Duodenal mucosa (tissue), 2 donors: ENCODE results near the gene TMEM126A.
"Not testable (repeated sequence)": the region's sequence is repeated elsewhere in the genome, so short reads cannot be mapped to it uniquely, and the experiment has no call there.

ENCODE experiments used
- H3K27ac ChIP-seq: one replicate; pipeline ENCODE4 v1.7.0; 2013; ENCODE audit warnings: low read depth, low read length
- H3K27me3 ChIP-seq, 2 donors: one replicate each; pipeline ENCODE4 v1.7.0; 2013; ENCODE audit warnings: low read length in 2 of 2, control low read depth in 1 of 2; ENCODE audit not compliant: insufficient read depth in 2 of 2, control insufficient read depth in 1 of 2
- H3K36me3 ChIP-seq, 2 donors: one replicate each; pipeline ENCODE4 v1.7.0; 2013; ENCODE audit warnings: low read length in 2 of 2, control low read depth in 1 of 2; ENCODE audit not compliant: insufficient read depth in 2 of 2, control insufficient read depth in 1 of 2
- H3K4me1 ChIP-seq, 2 donors: one replicate each; pipeline ENCODE4 v1.7.0; 2013; ENCODE audit warnings: low read length in 2 of 2, control low read depth in 1 of 2; ENCODE audit not compliant: insufficient read depth in 2 of 2, control insufficient read depth in 1 of 2
- H3K4me3 ChIP-seq, 2 donors: one replicate each; pipeline ENCODE4 v1.7.0; 2013; ENCODE audit warnings: low read length in 2 of 2, low read depth in 1 of 2
- H3K9ac ChIP-seq, 2 donors: one replicate each; pipeline ENCODE4 v1.7.0; 2013; ENCODE audit warnings: low read length in 2 of 2, low read depth in 1 of 2
- H3K9me3 ChIP-seq, 2 donors: one replicate each; pipeline ENCODE4 v1.7.0; 2013; ENCODE audit warnings: low read length in 2 of 2, control low read depth in 1 of 2; ENCODE audit not compliant: control insufficient read depth in 1 of 2

The TMEM126A gene

DNA sequence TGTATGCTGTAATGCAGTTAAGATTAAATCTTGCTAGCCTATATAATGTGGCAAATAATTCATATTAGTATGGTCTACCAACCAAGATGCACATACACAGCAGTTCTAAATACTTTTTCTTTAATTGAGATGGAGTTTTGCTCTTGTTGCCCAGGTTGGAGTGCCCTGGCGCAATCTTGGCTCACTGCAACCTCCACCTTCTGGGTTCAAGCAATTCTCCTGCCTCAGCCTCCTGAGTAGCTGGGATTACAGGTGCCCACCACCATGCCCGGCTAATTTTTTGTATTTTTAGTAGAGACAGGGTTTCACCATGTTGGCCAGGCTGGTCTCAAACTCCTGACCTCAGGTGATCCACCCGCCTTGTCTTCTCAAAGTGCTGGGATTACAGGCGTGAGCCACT lies 6.6 kb downstream of the TMEM126A start:
- H3K36me3 ChIP-seq = peaks cover 20 to 53% of the 10 kb centered on the region in 2 donors
- H3K9ac ChIP-seq, H3K27me3 ChIP-seq, H3K9me3 ChIP-seq, H3K4me3 ChIP-seq, H3K27ac ChIP-seq: not testable (repeated sequence)
- H3K4me1 ChIP-seq = peaks cover 8 to 21% of the 10 kb centered on the region in 2 donors

DNA sequence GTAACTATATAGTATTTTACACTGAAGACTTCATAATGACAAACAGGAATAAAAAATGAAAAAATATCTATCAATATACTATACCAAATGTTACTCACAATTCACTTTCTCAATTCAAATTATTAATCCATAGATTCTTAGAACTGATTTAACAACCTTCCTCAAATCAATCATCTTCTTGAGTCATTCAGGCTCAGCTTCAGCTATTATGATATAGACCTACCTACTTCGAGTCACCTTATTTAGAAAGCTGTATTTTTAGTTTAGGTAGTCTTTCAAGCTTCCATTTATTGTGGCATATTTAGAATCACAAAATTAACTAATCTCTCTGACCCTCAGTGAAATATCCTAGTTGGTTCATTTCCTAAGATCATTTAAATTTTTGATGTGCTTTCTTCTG lies 9.0 kb downstream of the TMEM126A start:
- no peak overlapping the region for H3K27ac ChIP-seq
- no peaks in the 10 kb centered on the region for H3K9me3 ChIP-seq
- H3K9ac ChIP-seq = no peak overlapping the region
- peaks cover 26 to 56% of the 10 kb centered on the region in 2 donors for H3K36me3 ChIP-seq
- no peak overlapping the region for H3K4me3 ChIP-seq
- H3K27me3 ChIP-seq = no peaks in the 10 kb centered on the region
- H3K4me1 ChIP-seq = peaks cover 15 to 36% of the 10 kb centered on the region in 2 donors

DNA sequence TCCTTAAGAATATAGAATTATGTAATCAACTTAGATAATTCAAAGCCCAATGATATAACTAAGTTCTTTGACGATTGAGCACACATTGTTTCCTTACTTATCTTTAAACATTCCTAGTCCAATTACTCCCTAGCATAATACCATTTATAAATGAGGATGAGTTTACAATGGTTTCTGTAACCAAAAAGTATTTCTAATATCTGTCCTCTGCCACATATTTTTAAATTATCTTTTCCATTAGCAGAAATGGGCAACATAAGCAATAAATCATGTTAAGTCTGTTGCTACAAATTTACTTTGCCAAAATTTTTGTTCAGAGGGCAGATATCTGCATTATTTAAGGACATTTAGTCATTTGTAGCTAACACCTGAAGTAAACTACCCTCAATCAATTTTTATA lies 10.4 kb downstream of the TMEM126A start:
- Histone ChIP-seq H3K4me1 (peaks cover 28 to 42% of the 10 kb centered on the region in 2 donors), H3K27me3 (no peaks in the 10 kb centered on the region), H3K9me3 (no peaks in the 10 kb centered on the region), H3K27ac (no peak overlapping the region), H3K36me3 (peaks cover 26 to 55% of the 10 kb centered on the region in 2 donors), H3K9ac (no peak overlapping the region), H3K4me3 (no peak overlapping the region)

DNA sequence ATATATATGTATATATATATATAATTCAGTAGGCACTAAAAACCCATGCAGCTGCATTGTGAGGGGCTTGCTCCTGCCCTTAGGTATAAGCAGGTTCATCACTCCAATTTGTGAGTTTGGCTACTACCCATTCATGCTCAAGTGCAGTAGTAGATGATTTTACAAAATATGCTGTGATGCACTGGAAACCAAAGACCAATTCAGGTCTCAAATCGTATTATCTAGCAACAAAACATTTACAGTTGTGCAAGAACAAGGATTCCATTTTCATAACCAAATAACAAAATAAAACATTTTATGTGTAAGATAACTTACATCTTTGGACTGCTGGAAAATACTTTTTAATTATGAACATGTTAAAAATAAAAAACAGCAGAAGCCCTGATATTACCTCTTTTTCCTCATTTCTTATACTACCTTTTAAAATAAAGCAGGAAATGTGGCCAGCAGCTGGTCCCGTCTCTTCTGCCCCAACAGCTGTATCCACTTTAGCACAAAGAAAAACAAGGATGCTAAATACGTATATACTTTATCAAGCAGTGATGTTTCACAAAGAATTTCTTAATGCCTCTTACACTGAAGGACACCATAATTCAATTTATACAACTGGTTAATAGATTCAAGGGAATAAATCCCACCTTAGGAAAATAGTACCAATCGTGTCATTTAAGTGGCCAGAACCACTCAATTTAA lies 14.4 kb downstream of the TMEM126A start:
- no peaks in the 10 kb centered on the region for H3K9me3 ChIP-seq
- H3K36me3 ChIP-seq = peaks cover 19 to 26% of the 10 kb centered on the region in 2 donors
- no peak overlapping the region for H3K27ac ChIP-seq
- peaks cover 33 to 44% of the 10 kb centered on the region in 2 donors for H3K4me1 ChIP-seq
- peak overlapping the region in 1 of 2 donors; percentile 88 for H3K9ac ChIP-seq
- no peaks in the 10 kb centered on the region for H3K27me3 ChIP-seq
- H3K4me3 ChIP-seq = peak overlapping the region; percentile 71 to 96

DNA sequence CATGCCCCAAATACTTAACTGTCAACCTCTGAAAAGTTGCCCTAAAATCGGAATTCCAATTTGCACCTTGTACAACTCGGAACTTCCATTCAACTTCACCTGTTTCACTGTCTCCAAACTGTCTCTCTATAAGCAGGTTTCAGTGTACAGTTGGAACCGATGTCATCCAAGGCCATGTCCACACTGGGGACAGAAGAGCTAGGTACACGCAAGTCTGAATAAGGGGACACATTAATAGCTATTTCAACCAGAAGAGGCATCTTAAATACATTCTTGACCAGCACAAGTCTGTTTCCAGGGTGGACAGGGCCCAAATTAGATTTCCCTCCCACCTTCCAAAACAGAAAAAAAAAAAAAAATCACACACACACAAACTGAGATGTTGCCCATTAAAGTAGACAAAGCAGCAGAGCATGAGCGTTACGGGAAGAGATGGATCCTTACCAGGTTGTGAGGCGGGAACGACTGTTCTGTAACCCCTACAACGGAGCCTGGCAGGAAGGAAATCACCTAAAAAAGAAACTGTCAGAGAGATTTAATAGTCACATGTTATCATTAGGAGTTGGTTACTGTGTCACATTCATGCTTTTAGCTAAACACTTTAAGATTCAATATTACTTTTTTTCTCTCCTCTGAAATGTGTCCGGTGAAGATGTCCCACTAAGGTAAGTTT lies 15.4 kb downstream of the TMEM126A start:
- H3K4me3 ChIP-seq = peak overlapping the region; percentile 86 to 96
- H3K4me1 ChIP-seq = peaks cover 33 to 44% of the 10 kb centered on the region in 2 donors
- H3K27ac ChIP-seq = no peak overlapping the region
- no peaks in the 10 kb centered on the region for H3K27me3 ChIP-seq
- no peaks in the 10 kb centered on the region for H3K9me3 ChIP-seq
- H3K9ac ChIP-seq = peak overlapping the region; percentile 88 to 96
- H3K36me3 ChIP-seq = peaks cover 15 to 16% of the 10 kb centered on the region in 2 donors

DNA sequence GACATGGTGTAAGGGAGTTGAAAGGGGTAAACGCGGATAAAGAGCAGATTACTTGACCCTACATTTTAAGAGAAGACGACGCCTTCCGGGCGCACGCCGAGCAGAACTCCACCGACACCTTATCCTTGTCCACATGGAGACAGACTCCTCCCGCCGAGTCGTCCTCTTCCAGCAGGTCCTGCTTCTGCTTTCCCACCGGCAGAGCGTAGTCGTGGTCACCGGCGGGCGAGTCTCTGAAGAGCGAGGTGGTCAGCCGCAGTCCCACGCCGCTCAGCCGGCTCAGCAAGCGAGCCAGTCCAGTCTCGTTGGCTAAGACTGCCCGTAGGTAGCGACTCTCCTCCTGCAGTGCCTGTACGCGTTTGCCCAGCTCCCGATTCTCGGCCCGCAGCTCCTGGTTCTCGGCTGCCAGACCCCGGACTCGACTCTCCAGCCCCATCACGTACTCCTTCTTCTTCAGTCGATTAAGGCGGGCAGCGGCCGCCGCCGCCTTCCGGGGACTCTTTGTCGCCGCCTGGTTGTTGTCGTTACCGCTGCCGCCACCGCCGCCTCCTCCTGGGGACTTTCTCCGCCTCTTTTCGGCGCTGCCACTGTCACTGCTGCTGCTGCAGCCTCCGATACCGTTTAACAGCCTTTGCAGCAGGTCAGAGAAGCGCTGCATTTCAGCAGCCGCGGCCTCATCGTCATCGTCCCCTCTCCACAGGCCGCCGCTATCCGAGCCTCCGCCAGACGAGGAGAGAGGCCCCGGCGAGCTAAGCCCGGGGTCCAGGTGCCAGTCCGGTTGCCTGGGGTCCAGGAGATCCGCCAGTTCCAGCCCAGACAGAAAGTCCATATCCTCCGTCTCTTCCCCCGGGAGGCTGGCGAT lies 16.2 kb downstream of the TMEM126A start:
- no peaks in the 10 kb centered on the region for H3K9me3 ChIP-seq
- no peaks in the 10 kb centered on the region for H3K27me3 ChIP-seq
- peak overlapping the region; percentile 96 for H3K27ac ChIP-seq
- peak overlapping the region; percentile 86 to 96 for H3K4me3 ChIP-seq
- H3K4me1 ChIP-seq = peaks cover 33 to 40% of the 10 kb centered on the region in 2 donors
- peaks cover 12 to 13% of the 10 kb centered on the region in 2 donors for H3K36me3 ChIP-seq
- H3K9ac ChIP-seq = peak overlapping the region; percentile 88 to 96

DNA sequence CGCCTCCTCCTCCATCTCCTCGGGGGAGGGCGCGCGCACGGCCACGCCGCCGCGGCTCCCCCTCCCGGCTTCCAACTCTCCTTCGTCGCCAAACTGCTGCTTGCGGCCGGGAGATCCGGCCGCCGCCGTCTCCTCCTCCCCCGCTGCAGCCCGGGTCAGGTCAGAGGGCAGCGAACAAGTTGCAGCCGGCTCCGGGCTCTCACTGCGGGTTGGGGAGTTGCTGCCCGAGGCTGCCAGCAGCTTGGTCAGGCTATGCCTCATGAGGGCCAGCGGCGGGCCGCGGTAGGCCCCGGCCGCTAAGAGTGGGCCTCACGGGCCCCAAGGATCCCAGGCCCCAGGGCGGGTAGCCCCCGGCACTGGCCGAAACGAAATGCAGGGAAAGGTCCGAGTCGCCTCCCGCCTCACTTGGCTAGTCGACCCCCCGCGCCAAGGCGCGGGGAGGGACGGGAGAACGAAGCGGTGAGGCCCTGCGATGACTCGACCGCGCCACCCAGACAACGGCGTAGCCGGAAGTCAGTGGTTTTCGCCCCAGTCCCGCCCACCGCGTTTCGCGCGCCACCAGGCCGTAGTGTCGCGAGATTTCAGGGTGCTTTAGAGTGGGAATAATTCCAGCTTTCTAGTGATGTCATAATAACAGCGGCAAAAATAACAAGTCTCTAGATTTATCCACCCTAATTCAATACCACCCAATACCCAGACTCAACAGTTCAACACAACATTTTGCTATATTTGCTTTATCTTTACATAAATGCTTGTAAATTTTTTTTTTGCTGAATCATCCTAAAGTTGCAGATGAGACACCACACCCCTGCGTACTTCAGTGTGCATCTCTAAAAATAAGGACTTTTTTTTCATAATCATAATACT lies 17.1 kb downstream of the TMEM126A start, which contains the start of gene CREBZF:
CREBZF (minus strand) TSS at position 515 of the 867 bp plus-strand sequence; CDS start at position 261, 254 bp downstream.
- H3K36me3 ChIP-seq = peaks cover 8 to 9% of the 10 kb centered on the region in 2 donors
- peak within 1 kb of the TSS; percentile 96 for H3K27ac ChIP-seq
- H3K4me3 ChIP-seq = peak within 1 kb of the TSS; percentile 86 to 96
- H3K27me3 ChIP-seq = no peaks in the 10 kb centered on the region
- no peaks in the 10 kb centered on the region for H3K9me3 ChIP-seq
- H3K4me1 ChIP-seq = peaks cover 27 to 31% of the 10 kb centered on the region in 2 donors
- peak within 1 kb of the TSS; percentile 88 to 96 for H3K9ac ChIP-seq

DNA sequence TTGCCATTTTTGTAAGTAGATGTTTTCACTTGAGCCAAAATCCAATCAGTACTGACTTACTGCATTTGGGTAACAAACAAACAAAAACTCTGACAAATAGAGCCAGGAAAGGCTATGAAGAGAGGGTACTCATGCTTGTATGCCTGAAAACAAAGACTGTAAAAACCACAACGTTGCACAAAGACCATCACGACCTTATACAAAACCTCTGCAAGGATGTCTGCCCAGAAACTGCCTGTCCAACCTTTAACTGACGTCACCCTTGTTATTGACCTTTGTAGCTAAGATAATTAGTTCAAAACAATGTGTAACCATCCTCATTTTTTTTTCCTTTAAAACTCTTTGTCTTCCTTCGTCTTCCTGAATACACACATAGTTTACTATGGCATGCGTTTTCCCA lies 18.0 kb downstream of the TMEM126A start:
- peaks cover 0 to 1% of the 10 kb centered on the region in 2 donors for H3K36me3 ChIP-seq
- H3K4me3 ChIP-seq = peak overlapping the region in 1 of 2 donors; percentile 96
- no peaks in the 10 kb centered on the region for H3K27me3 ChIP-seq
- no peak overlapping the region for H3K9ac ChIP-seq
- no peaks in the 10 kb centered on the region for H3K9me3 ChIP-seq
- peaks cover 22 to 24% of the 10 kb centered on the region in 2 donors for H3K4me1 ChIP-seq
- H3K27ac ChIP-seq = no peak overlapping the region

DNA sequence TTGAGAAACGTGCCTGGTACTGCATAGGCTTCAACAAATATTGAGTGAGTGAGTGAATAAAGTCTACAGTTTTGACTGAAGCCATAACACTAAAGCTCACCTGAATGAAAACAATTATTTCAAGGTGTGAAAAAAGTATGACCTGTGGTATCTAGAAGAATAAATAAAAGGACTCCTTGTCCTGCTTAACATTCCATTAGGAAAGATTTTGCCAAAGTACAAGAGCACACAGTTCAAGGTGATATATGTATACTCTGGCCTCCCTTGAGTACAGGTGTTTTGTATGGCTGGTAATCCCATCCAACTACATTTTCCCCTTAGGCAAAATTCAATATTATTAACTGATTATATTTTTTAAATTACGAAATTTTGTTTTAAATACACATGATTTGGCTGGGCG lies 18.9 kb downstream of the TMEM126A start:
- Histone ChIP-seq H3K4me3 (no peak overlapping the region), H3K9ac (no peak overlapping the region), H3K27ac (no peak overlapping the region), H3K4me1 (peaks cover 16 to 19% of the 10 kb centered on the region in 2 donors), H3K9me3 (no peaks in the 10 kb centered on the region), H3K27me3 (no peaks in the 10 kb centered on the region), H3K36me3 (no peaks in the 10 kb centered on the region)
